ENCODE measurements around the gene TENT4A. TPM values are rescaled to one million over a fixed set of nuclear protein-coding genes. Genes with fewer than 3 reads are reported as not detected.

The TENT4A gene
- total RNA-seq, 1 experiment from 2014 or later, result 25.6 TPM

DNA sequence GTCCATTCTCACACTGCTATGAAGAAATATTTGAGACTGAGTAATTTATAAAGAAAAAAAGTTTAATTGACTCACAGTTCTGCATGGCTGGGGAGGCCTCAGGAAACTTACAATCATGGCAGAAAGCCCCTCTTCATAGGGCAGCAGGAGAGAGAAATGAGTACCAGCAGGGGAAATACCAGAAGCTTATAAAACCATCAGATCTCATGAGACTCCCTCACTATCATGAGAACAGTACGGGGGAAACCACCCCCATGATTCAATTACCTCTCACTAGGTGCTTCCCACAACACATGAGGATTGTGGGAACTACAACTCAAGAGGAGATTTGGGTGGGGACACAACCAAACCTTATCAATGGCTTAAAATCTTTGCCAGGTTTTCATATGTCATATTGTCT lies 20.3 kb upstream of the TENT4A start:
- Mint-ChIP-seq H3K4me3 (no peak overlapping the region), H3K4me1 (no peaks in the 10 kb centered on the region), H3K27ac (no peak overlapping the region), H3K27me3 (ENCODE audit: low read depth) (peaks cover 23% of the 10 kb centered on the region), H3K36me3 (ENCODE audit: insufficient read depth in 1 of 3, low read depth in 3 of 3) (no peaks in the 10 kb centered on the region), H3K9me3 (no peaks in the 10 kb centered on the region)
- H4K8ac ChIP-seq (replicated peaks; ENCODE audit: insufficient read length, low read depth, low read length), result no peak overlapping the region
- H2BK5ac ChIP-seq (ENCODE audit: insufficient read length, low read length), result no peak overlapping the region
- H4K5ac ChIP-seq (ENCODE audit: insufficient read length, low read depth, low read length), result no peak overlapping the region
- no peaks in the 10 kb centered on the region for H4K20me1 ChIP-seq (ENCODE audit: control insufficient read depth, insufficient read depth, insufficient read length)
- no peaks in the 10 kb centered on the region for H3K4me1 ChIP-seq (ENCODE audit: insufficient read depth, low read length)
- H2BK20ac ChIP-seq (ENCODE audit: low read depth, low read length, poor library complexity, severe bottlenecking), result no peak overlapping the region
- H3K9ac ChIP-seq (ENCODE audit: extremely low read depth, insufficient read length, low read length), result no peak overlapping the region
- H2AFZ ChIP-seq (ENCODE audit: low read length), result no peak overlapping the region
- H3K27me3 ChIP-seq (ENCODE audit: insufficient read depth, low read length), result no peaks in the 10 kb centered on the region
- no peak overlapping the region for H2BK15ac ChIP-seq (ENCODE audit: low read depth, low read length)
- no peaks in the 10 kb centered on the region for H3K9me3 ChIP-seq (ENCODE audit: control insufficient read depth, low read depth, low read length)
- H3K14ac ChIP-seq (ENCODE audit: insufficient read depth, low read length), result no peak overlapping the region
- no peak overlapping the region for H2BK120ac ChIP-seq (ENCODE audit: low read depth, low read length, poor library complexity, severe bottlenecking)
- no peak overlapping the region for H2AK5ac ChIP-seq (ENCODE audit: insufficient read length, low read length)
- H3K23ac ChIP-seq (ENCODE audit: insufficient read length, low read depth, low read length), result no peak overlapping the region
- WGBS (ENCODE audit: extremely low coverage, insufficient read length, low lambda C conversion rate), result no CpG with 5 or more reads among the region's 1 CpG
- no peak overlapping the region for H3K27ac ChIP-seq (ENCODE audit: insufficient read length, low read depth, low read length)
- H3T11ph ChIP-seq (ENCODE audit: low read length), result no peak overlapping the region
- no peaks in the 10 kb centered on the region for H3K79me1 ChIP-seq (ENCODE audit: insufficient read depth, low read depth, low read length, poor library complexity, severe bottlenecking)
- no peak overlapping the region for H3K4ac ChIP-seq (ENCODE audit: low read depth, low read length)
- DNase-seq, result no peak
- H4K91ac ChIP-seq (ENCODE audit: insufficient read length, low read depth, low read length), result no peak overlapping the region
- H3K56ac ChIP-seq (ENCODE audit: insufficient read length, low read depth, low read length), result no peak overlapping the region
- H3K4me2 ChIP-seq (ENCODE audit: insufficient read depth, insufficient read length, low read length), result no peak overlapping the region
- TF ChIP-seq, protein P1, sequence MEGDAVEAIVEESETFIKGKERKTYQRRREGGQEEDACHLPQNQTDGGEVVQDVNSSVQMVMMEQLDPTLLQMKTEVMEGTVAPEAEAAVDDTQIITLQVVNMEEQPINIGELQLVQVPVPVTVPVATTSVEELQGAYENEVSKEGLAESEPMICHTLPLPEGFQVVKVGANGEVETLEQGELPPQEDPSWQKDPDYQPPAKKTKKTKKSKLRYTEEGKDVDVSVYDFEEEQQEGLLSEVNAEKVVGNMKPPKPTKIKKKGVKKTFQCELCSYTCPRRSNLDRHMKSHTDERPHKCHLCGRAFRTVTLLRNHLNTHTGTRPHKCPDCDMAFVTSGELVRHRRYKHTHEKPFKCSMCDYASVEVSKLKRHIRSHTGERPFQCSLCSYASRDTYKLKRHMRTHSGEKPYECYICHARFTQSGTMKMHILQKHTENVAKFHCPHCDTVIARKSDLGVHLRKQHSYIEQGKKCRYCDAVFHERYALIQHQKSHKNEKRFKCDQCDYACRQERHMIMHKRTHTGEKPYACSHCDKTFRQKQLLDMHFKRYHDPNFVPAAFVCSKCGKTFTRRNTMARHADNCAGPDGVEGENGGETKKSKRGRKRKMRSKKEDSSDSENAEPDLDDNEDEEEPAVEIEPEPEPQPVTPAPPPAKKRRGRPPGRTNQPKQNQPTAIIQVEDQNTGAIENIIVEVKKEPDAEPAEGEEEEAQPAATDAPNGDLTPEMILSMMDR (conservative IDR thresholded peaks at IDR 0.05), result no peak
- no peak overlapping the region for H3K18ac ChIP-seq (ENCODE audit: insufficient read length, low read depth, low read length)
- H3K23me2 ChIP-seq (ENCODE audit: insufficient read length, low read depth, low read length, poor library complexity, severe bottlenecking), result no peaks in the 10 kb centered on the region
- H2BK12ac ChIP-seq (ENCODE audit: insufficient read length, low read depth, low read length), result no peak overlapping the region
- no peaks in the 10 kb centered on the region for H3K79me2 ChIP-seq (ENCODE audit: insufficient read depth, low read length)
